Fibroblast of villous mesenchyme (primary cell): ENCODE measurements around the gene ZSCAN20. TPM values are rescaled to one million over a fixed set of nuclear protein-coding genes. Genes with fewer than 3 reads are reported as not detected.

Experiments
- DNase-seq: peaks from one replicate; pipeline ENCODE4 v3.0.0-alpha.2; 2010; ENCODE audit warnings: low read depth
- H3K4me3 ChIP-seq: 2 replicates; pipeline ENCODE4 v1.5.1; 2011; ENCODE audit warnings: low read depth, mild to moderate bottlenecking, low read length
- total RNA-seq: library from RNA; depleted of rRNA; stranded (reverse); fragments of >200 nt; gene quantifications from 2 replicates; pipeline ENCODE4 v1.2.3, GENCODE V29; 2012
- TF ChIP-seq, protein P1 (sequence below): IDR thresholded peaks from 2 replicates; pipeline ENCODE4 v1.5.1; 2012; ENCODE audit warnings: low read depth, mild to moderate bottlenecking, low read length; ENCODE audit not compliant: insufficient read depth

The ZSCAN20 gene
- total RNA-seq, 1 donor, result 10.4 TPM

DNA sequence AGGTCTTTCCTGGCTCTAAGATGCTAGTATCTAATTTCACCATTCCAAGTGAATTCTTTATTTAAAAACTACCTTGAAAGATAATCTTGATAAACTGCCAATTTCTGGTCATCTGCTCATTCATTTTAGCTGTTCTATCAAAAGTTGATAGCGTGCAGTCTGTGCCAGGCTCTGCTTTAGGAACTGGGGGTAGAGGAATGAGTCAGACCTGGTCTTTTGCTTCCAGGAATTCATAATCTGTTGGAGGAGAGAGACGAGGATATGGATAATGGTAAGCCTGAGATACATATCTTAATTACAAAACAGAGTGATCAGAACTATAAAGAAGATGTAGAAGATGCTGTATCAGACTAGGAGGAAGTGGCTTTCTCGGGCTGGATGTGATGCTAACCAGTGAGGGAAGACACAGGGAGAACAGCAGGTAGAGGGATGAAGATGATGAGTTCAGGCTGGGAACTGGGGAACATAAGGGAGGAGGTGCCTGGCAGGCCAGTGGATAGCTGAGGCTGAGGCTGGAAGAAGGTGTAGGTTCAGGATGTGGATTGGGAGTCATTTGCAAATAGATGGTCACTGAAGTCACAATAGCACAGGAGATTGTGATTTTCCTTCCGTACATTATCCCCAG lies 29.3 kb upstream of the ZSCAN20 start:
- peak; percentile 69 for DNase-seq
- TF ChIP-seq, protein P1, sequence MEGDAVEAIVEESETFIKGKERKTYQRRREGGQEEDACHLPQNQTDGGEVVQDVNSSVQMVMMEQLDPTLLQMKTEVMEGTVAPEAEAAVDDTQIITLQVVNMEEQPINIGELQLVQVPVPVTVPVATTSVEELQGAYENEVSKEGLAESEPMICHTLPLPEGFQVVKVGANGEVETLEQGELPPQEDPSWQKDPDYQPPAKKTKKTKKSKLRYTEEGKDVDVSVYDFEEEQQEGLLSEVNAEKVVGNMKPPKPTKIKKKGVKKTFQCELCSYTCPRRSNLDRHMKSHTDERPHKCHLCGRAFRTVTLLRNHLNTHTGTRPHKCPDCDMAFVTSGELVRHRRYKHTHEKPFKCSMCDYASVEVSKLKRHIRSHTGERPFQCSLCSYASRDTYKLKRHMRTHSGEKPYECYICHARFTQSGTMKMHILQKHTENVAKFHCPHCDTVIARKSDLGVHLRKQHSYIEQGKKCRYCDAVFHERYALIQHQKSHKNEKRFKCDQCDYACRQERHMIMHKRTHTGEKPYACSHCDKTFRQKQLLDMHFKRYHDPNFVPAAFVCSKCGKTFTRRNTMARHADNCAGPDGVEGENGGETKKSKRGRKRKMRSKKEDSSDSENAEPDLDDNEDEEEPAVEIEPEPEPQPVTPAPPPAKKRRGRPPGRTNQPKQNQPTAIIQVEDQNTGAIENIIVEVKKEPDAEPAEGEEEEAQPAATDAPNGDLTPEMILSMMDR, result no peak

DNA sequence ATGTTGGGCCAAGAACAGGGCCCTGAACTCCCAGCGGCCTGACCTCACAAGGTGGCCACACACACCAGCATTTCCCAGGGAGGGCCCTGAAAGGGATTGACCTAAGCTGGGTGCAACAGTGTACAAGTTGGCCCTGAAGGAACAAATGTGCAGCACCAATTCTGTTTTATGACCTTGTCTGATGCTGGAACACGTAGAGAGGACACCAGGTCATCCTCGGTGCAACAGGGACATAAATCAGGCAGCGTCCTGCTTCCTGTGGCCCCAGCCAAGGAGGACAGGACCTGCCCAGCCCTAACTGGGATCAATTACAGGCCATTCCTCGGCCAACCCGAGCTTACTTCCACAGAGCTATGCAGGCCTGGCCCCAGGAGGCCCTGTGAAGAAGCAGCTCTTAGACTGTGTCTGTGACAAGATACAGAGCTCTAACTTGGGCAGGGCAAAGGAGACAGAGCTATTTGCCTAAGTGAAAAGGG lies 28.7 kb upstream of the ZSCAN20 start:
- DNase-seq, result peak; percentile 96
- TF ChIP-seq, protein P1, result no peak
- no peak overlapping the region for H3K4me3 ChIP-seq

More for the DNA sequence above, 29.3 kb upstream of the ZSCAN20 start:
- H3K4me3 ChIP-seq, result no peak overlapping the region

DNA sequence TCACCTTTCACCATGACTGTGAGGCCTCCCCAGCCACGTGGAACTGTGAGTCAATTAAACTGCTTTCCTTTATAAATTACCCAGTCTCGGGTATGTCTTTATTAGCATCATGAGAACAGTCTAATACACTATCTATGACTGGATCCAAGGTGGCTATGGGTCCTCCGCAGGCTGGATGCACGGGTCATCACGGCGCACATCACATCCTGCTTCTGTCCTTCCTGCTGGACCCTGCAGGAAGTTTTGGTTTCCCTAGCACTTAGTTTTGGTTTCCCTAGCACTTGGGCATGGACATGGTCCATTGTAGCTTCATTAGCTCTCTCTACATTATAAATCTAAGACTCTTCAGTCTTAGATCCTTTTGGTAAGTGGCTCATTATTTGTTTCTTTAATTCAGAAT lies 27.3 kb upstream of the ZSCAN20 start:
- TF ChIP-seq, protein P1, result no peak
- H3K4me3 ChIP-seq, result no peak overlapping the region
- no peak for DNase-seq

DNA sequence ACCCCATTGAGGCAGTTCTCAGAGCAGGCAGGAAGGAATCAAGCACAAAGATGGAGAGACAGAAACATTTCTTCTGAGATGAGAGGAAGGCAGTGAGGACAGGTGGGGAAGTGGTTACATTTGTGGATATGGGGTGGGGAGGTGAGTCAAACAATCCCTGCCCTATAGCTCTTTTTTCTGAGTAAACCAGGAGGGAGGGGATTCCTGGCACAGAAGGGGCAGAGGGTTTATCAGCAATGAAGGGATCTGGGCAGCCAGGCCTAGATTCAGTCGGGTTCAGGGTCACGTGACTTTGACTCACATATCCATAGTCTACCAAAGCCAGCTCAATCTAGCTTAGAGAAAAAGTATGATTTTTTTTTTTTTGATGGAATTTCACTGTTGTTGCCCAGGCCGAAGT lies 25.9 kb upstream of the ZSCAN20 start:
- TF ChIP-seq, protein P1, result no peak
- no peak overlapping the region for H3K4me3 ChIP-seq
- no peak for DNase-seq

DNA sequence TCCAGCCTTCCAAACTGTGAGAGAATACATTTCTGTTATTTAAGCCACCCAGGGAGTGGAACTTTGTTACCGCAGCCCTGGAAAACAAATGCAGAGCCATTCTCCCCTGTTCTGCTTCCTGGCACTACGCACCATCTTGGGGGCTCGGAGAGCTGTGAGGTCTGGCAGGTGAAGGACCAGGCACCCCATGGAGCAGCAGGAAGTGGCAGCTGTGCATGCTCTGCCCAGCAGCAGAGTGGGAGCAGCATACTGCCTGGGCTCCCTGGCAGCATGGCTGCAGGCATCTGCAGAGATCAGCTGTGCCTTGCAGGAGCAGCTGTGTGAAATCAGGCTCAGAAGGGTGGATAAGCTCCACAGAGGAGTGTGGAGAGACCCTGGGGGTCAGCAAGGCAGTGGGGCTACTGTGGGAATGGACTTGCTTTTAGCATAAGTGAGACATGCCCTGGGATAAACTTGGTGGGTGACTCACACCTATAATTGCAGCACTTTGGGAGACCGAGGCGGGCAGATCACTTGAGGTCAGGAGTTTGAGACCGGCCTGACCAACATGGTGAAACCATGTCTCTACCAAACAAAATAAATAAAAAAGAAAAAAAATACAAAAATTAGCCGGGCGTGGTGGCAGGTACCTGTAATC lies 17.7 kb upstream of the ZSCAN20 start:
- H3K4me3 ChIP-seq, result no peak overlapping the region
- peak; percentile 62 for DNase-seq
- TF ChIP-seq, protein P1, result no peak

DNA sequence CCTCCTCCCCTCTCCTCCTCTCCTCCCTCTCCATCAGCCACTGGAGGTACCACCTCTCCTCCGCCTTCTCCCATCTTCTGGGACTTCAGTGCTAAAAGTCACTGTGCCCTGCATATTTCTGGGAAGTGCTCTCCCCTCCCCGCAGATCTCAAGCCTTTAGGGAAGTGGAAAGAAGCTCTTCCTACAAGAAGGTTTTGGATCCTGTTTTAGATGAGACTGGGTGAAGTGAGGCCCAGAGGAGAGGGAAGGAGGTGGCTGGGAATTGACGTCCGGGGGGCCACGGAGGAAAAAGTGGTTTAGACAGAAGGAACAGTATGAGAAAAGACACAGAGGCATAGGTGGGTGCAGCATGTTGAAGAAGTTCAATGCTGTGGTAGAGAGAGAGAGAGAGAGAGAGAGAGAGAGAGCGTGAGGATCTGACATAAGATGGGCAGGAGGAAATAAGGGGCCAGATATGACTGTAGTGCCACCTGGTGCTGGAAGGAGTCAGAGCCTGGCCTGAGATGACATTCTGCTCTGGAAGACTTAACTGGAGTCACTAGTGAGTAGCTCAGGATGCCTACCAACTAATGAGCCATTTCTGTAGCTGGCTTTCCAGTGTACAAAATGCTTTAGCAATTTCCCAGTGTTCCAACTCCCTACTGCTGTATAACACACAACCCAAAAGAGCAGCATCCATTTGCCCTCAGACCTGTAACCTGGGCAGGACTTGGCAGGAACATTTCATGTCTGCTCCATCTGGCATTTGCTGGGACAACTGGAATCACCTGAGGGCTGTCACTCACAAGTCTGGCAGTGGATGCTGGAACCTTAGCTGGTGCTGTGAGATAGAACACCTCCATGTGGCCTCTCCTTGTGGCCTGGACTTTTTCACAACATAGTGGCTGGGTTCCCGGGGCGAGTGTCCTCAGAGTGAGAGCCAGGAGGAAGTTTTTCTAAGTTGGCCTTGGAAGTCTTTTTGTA lies 16.6 kb upstream of the ZSCAN20 start:
- DNase-seq, result peak; percentile 88
- no peak overlapping the region for H3K4me3 ChIP-seq
- TF ChIP-seq, protein P1, result peak; percentile 88
